Keratinocyte (primary cell): ENCODE data around the gene DIAPH1. TPM values are rescaled to one million over a fixed set of nuclear protein-coding genes. Genes with fewer than 3 reads are reported as not detected.

Experiments
- DNase-seq: peaks from one replicate; pipeline ENCODE4 v3.0.0-alpha.2; 2011; ENCODE audit warnings: low read depth, missing footprints, low spot score
- FAIRE-seq: peaks from 2 replicates; lab custom pipeline; 2011; peaks lifted over from hg19 to GRCh38; lab: Jason Lieb, UNC
- H2AFZ ChIP-seq: 2 replicates; pipeline ENCODE4 v1.6.0; 2012; ENCODE audit warnings: low read length, control low read depth, inconsistent platforms; ENCODE audit not compliant: control insufficient read depth
- H3K27ac ChIP-seq: 2 replicates; pipeline ENCODE4 v1.5.1; 2011; ENCODE audit warnings: low read length; ENCODE audit not compliant: control insufficient read depth, insufficient read depth
- H3K27me3 ChIP-seq: 3 replicates; pipeline ENCODE4 v1.6.0; 2011; ENCODE audit warnings: low read length; ENCODE audit not compliant: control insufficient read depth, insufficient read depth; ENCODE audit errors: extremely low read depth
- H3K36me3 ChIP-seq, 2 experiments: 2 replicates in 1 of 2; 3 replicates in 1 of 2; pipeline ENCODE4 v1.5.1; 2011; ENCODE audit warnings: low read length in 2 of 2, mild to moderate bottlenecking in 1 of 2; ENCODE audit not compliant: control insufficient read depth in 2 of 2, insufficient read depth in 2 of 2; ENCODE audit errors: extremely low read depth in 1 of 2
- H3K4me1 ChIP-seq: 3 replicates; pipeline ENCODE4 v1.5.1; 2011; ENCODE audit warnings: low read length; ENCODE audit not compliant: control insufficient read depth, insufficient read depth; ENCODE audit errors: extremely low read depth
- H3K4me2 ChIP-seq: 3 replicates; pipeline ENCODE4 v1.6.0; 2011; ENCODE audit warnings: low read depth, low read length; ENCODE audit not compliant: control insufficient read depth, insufficient read depth; ENCODE audit errors: extremely low read depth
- H3K4me3 ChIP-seq, 3 experiments: fragments of 200-600 bp in 1 of 3; sonication (generic) in 1 of 3; 2 replicates in 2 of 3; 3 replicates in 1 of 3; pipeline ENCODE4 v1.5.1; 2011 to 2016; ENCODE audit warnings: low read length in 3 of 3, mild to moderate bottlenecking in 3 of 3, control low read depth in 2 of 3, inconsistent platforms in 1 of 3, low read depth in 1 of 3, mixed read lengths in 1 of 3, mixed run types in 1 of 3, moderate library complexity in 1 of 3; ENCODE audit not compliant: control insufficient read depth in 2 of 3, insufficient read depth in 2 of 3; ENCODE audit errors: extremely low read depth in 1 of 3
- H3K79me2 ChIP-seq: 2 replicates; pipeline ENCODE4 v1.6.0; 2012; ENCODE audit warnings: low read length; ENCODE audit not compliant: control insufficient read depth, insufficient read depth
- H3K9ac ChIP-seq: 3 replicates; pipeline ENCODE4 v1.6.0; 2011; ENCODE audit warnings: low read length; ENCODE audit not compliant: control insufficient read depth, insufficient read depth; ENCODE audit errors: extremely low read depth
- H3K9me1 ChIP-seq: 3 replicates; pipeline ENCODE4 v1.6.0; 2011; ENCODE audit warnings: low read length; ENCODE audit not compliant: control insufficient read depth, insufficient read depth; ENCODE audit errors: extremely low read depth
- H3K9me3 ChIP-seq: 2 replicates; pipeline ENCODE4 v1.5.1; 2012; ENCODE audit warnings: low read depth, low read length; ENCODE audit not compliant: control insufficient read depth
- H4K20me1 ChIP-seq: 3 replicates; pipeline ENCODE4 v1.6.0; 2011; ENCODE audit warnings: low read length; ENCODE audit not compliant: control insufficient read depth, insufficient read depth; ENCODE audit errors: extremely low read depth
- CTCF ChIP-seq, 3 experiments: IDR thresholded peaks in 1 of 3; conservative IDR thresholded peaks in 1 of 3; optimal IDR thresholded peaks in 1 of 3; 2 replicates in 2 of 3; 3 replicates in 1 of 3; pipeline versions ENCODE3 to v1.5.1; 2011; ENCODE audit warnings: low read length in 3 of 3, mild to moderate bottlenecking in 3 of 3, moderate library complexity in 2 of 3, control low read depth in 1 of 3, inconsistent platforms in 1 of 3; ENCODE audit not compliant: insufficient read depth in 2 of 3; ENCODE audit errors: extremely low read depth in 1 of 3
- EZH2 ChIP-seq: IDR thresholded peaks from one replicate; pipeline ENCODE4 v1.6.1; 2012; ENCODE audit warnings: inconsistent platforms, mild to moderate bottlenecking, low read length, moderate library complexity
- dilution Hi-C: fragments of 300-500 bp; cut with MboI; formaldehyde crosslinking; loops from one replicate; pipeline ENCODE4 v1.7.0; 2020; ENCODE audit warnings: low sequenced_read_pairs; ENCODE audit not compliant: extremely low pct_ligation_motif_present
- polyA plus RNA-seq, 5 experiments: library from polyadenylated mRNA; depleted of rRNA in 3 of 5; stranded (reverse) in 3 of 5; stranded (forward) in 1 of 5; unstranded in 1 of 5; fragments of >200 nt; gene quantifications; 1 replicate in 1 of 5; 2 replicates in 3 of 5; 3 replicates in 1 of 5; pipeline versions ENCODE4 v1.2.1 to v1.2.3, GENCODE V29; 2011 to 2012; ENCODE audit warnings: missing spikeins in 2 of 5, low read depth in 1 of 5, low replicate concordance in 1 of 5

Gene DIAPH1
- polyA plus RNA-seq, 1 donor (not counting 4 experiments of a cell fraction or from before 2014, with no cell fraction given): 72.0 TPM

- DNase-seq (no peak), FAIRE-seq (no peak)
- Histone ChIP-seq H3K79me2 (peaks cover 64% of the 10 kb centered on the region), H3K4me2 (peak overlapping the region; percentile 92), H2AFZ (no peak overlapping the region), H3K9ac (peak overlapping the region; percentile 93), H3K9me1 (no peaks in the 10 kb centered on the region), H3K4me1 (peaks cover 22% of the 10 kb centered on the region), H3K27ac (peak overlapping the region; percentile 83), H4K20me1 (peaks cover 6% of the 10 kb centered on the region), H3K36me3 (peaks cover 6 to 19% of the 10 kb centered on the region in 2 experiments), H3K9me3 (no peaks in the 10 kb centered on the region), H3K4me3 (peak overlapping the region; percentile 76 to 91 (median 83)), H3K27me3 (no peaks in the 10 kb centered on the region)
- TF ChIP-seq EZH2 (no peak), CTCF (optimal IDR thresholded peaks at IDR 0.05 in 1 of 3, IDR thresholded peaks at IDR 0.05 in 1 of 3, conservative IDR thresholded peaks at IDR 0.05 in 1 of 3; ENCODE audit: extremely low read depth in 1 of 3, insufficient read depth in 2 of 3, low read length in 3 of 3) (no peak)
- dilution Hi-C loops: no loop called here
Observed at GRCh38 chr5:141617128-141617527, 1.7 kb downstream of the DIAPH1 start.

- no peak overlapping the region for H3K27ac ChIP-seq
- H3K9me1 ChIP-seq: no peaks in the 10 kb centered on the region
- peaks cover 3 to 19% of the 10 kb centered on the region in 2 experiments for H3K36me3 ChIP-seq
Observed at GRCh38 chr5:141615991-141616720, 2.6 kb downstream of the DIAPH1 start.

More at GRCh38 chr5:141615991-141616720, 2.6 kb downstream of the DIAPH1 start:
- Histone ChIP-seq H3K4me2 (peak overlapping the region; percentile 92), H3K4me1 (peaks cover 22% of the 10 kb centered on the region), H4K20me1 (peaks cover 6% of the 10 kb centered on the region), H3K79me2 (peaks cover 74% of the 10 kb centered on the region), H3K27me3 (no peaks in the 10 kb centered on the region), H3K9ac (no peak overlapping the region), H2AFZ (no peak overlapping the region), H3K4me3 (peak overlapping the region in 2 of 3 experiments; percentile 76 to 83), H3K9me3 (no peaks in the 10 kb centered on the region)
- TF ChIP-seq CTCF (optimal IDR thresholded peaks at IDR 0.05 in 1 of 3, IDR thresholded peaks at IDR 0.05 in 1 of 3, conservative IDR thresholded peaks at IDR 0.05 in 1 of 3; ENCODE audit: extremely low read depth in 1 of 3, insufficient read depth in 2 of 3, low read length in 3 of 3) (no peak), EZH2 (no peak)
- DNase-seq: no peak
- no peak for FAIRE-seq
- dilution Hi-C loops: no loop called here
